Activated CD8-positive, alpha-beta T cell treated with anti-CD3 and anti-CD28 coated beads, Interleukin-2, amount 10 ng/mL, durations not matched to agents 7 days and 5 days (primary cell): ENCODE data around the gene HSD11B2. TPM values are rescaled to one million over a fixed set of nuclear protein-coding genes. Genes with fewer than 3 reads are reported as not detected.

Experiments
- ATAC-seq: fragments of 150-1000 bp; cut with Tn5 transposase; one replicate; pipeline ENCODE4 v1.10.0; 2021; ENCODE audit warnings: moderate library complexity
- CTCF ChIA-PET: fragments of 350-600 bp; sonication (Branson Sonifier 250); formaldehyde crosslinking; loops from one replicate; lab custom pipeline; 2021; ENCODE audit warnings: antibody characterized with exemption; lab: Charles Lee
- POLR2A ChIA-PET: fragments of 350-600 bp; sonication (Branson Sonifier 250); formaldehyde crosslinking; loops from one replicate; lab custom pipeline; 2021; ENCODE audit warnings: antibody characterized with exemption; lab: Charles Lee
- DNase-seq: peaks from one replicate; pipeline ENCODE4 v3.0.0-alpha.2; 2020
- H3K27ac Mint-ChIP-seq: one replicate; pipeline ENCODE4 v1.8.0; 2021; ENCODE audit warnings: mild to moderate bottlenecking, mixed read lengths
- H3K27me3 Mint-ChIP-seq: one replicate; pipeline ENCODE4 v1.8.0; 2021; ENCODE audit warnings: low read depth, mixed read lengths
- H3K36me3 Mint-ChIP-seq: one replicate; pipeline ENCODE4 v1.8.0; 2021; ENCODE audit warnings: low read depth, mixed read lengths
- H3K4me1 Mint-ChIP-seq: one replicate; pipeline ENCODE4 v1.8.0; 2021; ENCODE audit warnings: low read depth, mixed read lengths
- H3K4me3 Mint-ChIP-seq: one replicate; pipeline ENCODE4 v1.8.0; 2021; ENCODE audit warnings: mild to moderate bottlenecking, mixed read lengths
- H3K9me3 Mint-ChIP-seq: one replicate; pipeline ENCODE4 v1.8.0; 2022; ENCODE audit warnings: mixed read lengths; ENCODE audit not compliant: insufficient read depth
- total RNA-seq, 2 experiments: library from RNA; stranded (reverse); gene quantifications; one replicate each; pipeline ENCODE4 v1.2.3, GENCODE V29; 2021

HSD11B2 gene
- total RNA-seq, 2 experiments from 2014 or later: not detected

DNA sequence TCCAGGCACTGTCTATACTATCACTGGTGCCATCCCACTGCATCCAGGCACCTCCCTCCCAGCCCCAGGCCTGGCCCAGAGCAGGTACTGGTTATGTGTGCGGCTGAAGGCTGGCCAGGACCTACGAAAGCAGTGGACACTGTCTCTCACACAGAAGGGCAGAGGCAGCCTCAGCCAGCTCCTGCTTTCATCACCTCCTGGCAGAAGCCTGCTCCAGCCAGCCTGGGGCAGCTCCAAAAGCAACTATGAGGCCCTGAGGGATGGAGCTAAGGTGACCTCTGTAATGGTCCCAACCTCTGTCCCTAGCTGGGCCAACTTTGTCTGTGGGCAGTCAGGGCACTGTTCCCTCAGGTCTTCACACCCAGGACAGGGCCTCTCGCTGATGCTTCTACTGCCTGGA lies 18.8 kb downstream of the HSD11B2 start:
- H3K27ac Mint-ChIP-seq: no peak overlapping the region
- no peaks in the 10 kb centered on the region for H3K9me3 Mint-ChIP-seq
- POLR2A ChIA-PET: no interaction called here
- no peaks in the 10 kb centered on the region for H3K27me3 Mint-ChIP-seq
- no peak overlapping the region for H3K4me3 Mint-ChIP-seq
- CTCF ChIA-PET: interaction anchor here (0.9 to 4.8 kb wide), 4 partner anchors 8 to 189 kb away, joined by 3 to 52 read pairs (median 4); no protein-coding TSS in a partner anchor
- ATAC-seq: no peak
- peaks cover 12% of the 10 kb centered on the region for H3K4me1 Mint-ChIP-seq
- H3K36me3 Mint-ChIP-seq: peaks cover 2% of the 10 kb centered on the region
- no peak for DNase-seq

DNA sequence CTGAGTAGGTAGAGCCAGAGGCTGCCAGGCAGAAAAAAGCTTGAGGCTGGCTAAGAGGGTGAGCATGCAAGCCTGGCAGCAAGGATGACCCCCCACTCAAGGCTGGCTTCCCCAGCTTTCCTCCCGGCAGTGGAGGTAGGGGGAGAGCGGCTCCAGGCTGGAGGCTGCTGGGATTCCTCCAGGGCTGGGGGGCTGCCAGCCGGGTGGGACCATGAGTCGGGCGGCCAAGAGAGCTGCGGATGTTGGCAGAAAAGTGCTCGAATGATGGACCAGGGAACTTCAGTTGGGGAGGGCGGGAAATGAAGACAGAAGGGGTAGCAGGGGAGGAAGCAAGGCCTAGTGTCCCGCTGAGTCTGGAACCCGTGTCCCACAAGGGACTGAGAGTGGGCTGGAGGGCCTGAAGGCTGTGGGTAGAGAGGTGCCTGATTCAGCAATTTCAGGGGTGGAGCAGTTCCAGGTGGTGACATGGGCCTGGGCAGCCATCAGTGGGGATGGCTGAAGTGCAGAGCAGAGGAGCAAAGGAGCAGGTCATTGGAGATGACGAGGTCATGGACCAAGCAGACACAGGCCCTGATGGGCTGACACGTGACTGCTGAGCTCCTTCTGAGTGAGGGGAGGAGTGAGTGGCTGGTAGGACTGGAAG lies 20.3 kb downstream of the HSD11B2 start:
- Mint-ChIP-seq H3K27ac (no peak overlapping the region), H3K4me3 (no peak overlapping the region), H3K9me3 (no peaks in the 10 kb centered on the region), H3K27me3 (no peaks in the 10 kb centered on the region), H3K4me1 (peaks cover 22% of the 10 kb centered on the region), H3K36me3 (peaks cover 2% of the 10 kb centered on the region)
- ATAC-seq: no peak
- DNase-seq: no peak
- POLR2A ChIA-PET: no interaction called here
- CTCF ChIA-PET: interaction anchor here (1.1 to 1.5 kb wide), 2 partner anchors 23 to 70 kb away, joined by 3 to 8 read pairs; no protein-coding TSS in a partner anchor

GRCh38 chr16:67451704-67452435 lies 20.9 kb downstream of the HSD11B2 start:
- Mint-ChIP-seq H3K36me3 (peaks cover 2% of the 10 kb centered on the region), H3K27me3 (no peaks in the 10 kb centered on the region), H3K27ac (no peak overlapping the region), H3K4me3 (no peak overlapping the region), H3K9me3 (no peaks in the 10 kb centered on the region), H3K4me1 (peaks cover 26% of the 10 kb centered on the region)
- ChIA-PET POLR2A (no interaction called here), CTCF (interaction anchor here (1.2 to 2.5 kb wide), 5 partner anchors 14 to 70 kb away, joined by 3 to 10 read pairs (median 6); no protein-coding TSS in a partner anchor)
- ATAC-seq (no peak), DNase-seq (no peak)

DNA sequence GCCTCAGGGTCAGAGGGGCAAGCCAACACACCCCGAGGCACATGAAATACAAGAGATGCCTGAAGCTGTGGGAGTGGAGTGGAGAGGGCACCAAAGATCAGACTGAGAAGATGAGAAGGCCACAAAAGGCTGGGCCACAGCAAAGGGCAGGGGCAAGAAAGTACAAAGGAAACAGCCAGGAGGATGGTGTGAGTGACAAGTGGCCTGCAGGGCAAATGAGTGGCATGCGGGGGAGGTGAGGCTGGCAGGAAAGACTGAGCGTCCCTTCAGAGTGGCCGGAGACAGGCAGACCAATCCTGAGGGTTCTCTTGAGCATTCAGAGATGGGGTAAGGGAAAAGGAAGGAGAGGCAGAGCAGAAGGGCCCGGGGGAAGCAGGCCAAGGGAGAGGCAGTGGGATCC lies 23.2 kb downstream of the HSD11B2 start:
- H3K27ac Mint-ChIP-seq: no peak overlapping the region
- POLR2A ChIA-PET: no interaction called here
- H3K4me3 Mint-ChIP-seq: no peak overlapping the region
- H3K27me3 Mint-ChIP-seq: no peaks in the 10 kb centered on the region
- H3K36me3 Mint-ChIP-seq: peaks cover 2% of the 10 kb centered on the region
- CTCF ChIA-PET: interaction anchor here (1.7 to 2.5 kb wide), 2 partner anchors 26 to 27 kb away, joined by 6 to 10 read pairs; partner anchors contain the start of gene ATP6V0D1
- H3K4me1 Mint-ChIP-seq: peaks cover 23% of the 10 kb centered on the region
- ATAC-seq (no peak), DNase-seq (no peak)
- no peaks in the 10 kb centered on the region for H3K9me3 Mint-ChIP-seq

DNA sequence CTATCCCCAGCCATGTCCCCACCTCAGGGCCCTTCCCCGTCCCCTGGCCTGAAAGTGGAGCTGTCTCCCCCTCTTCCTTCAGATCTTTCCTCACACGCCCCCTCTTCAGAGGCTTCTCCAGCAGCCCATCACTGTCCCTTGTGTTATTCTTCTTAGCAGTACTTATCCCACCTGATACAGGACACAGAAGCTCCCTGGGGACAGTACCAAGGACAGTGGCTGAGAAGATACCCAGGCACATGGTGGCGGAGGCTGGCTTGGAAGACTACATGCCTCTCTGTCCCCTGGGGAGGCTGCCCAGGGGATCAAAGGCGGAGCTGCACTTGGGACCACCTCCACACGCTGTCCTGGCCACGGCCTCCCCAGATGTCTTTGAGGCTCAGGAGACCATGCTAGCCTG lies 23.9 kb downstream of the HSD11B2 start:
- ChIA-PET POLR2A (no interaction called here), CTCF (interaction anchor here (0.7 to 2.6 kb wide), 3 partner anchors 11 to 128 kb away, joined by 3 to 14 read pairs (median 5); partner anchors contain the start of genes KCTD19 and LRRC36)
- Mint-ChIP-seq H3K27me3 (no peaks in the 10 kb centered on the region), H3K27ac (no peak overlapping the region), H3K36me3 (no peaks in the 10 kb centered on the region), H3K9me3 (no peaks in the 10 kb centered on the region), H3K4me1 (peaks cover 23% of the 10 kb centered on the region), H3K4me3 (no peak overlapping the region)
- no peak for ATAC-seq
- no peak for DNase-seq

- DNase-seq: no peak
- peaks cover 3% of the 10 kb centered on the region for H3K36me3 Mint-ChIP-seq
- POLR2A ChIA-PET: interaction anchor here (0.6 to 0.9 kb wide), 3 partner anchors 9 to 44 kb away, joined by 3 to 5 read pairs (median 3); no protein-coding TSS in a partner anchor
- H3K9me3 Mint-ChIP-seq: no peaks in the 10 kb centered on the region
- CTCF ChIA-PET: interaction anchor here (1.2 to 2.6 kb wide), 7 partner anchors 9 to 209 kb away, joined by 3 to 14 read pairs (median 5); partner anchors contain the start of gene ATP6V0D1
- H3K27me3 Mint-ChIP-seq: no peaks in the 10 kb centered on the region
- peaks cover 23% of the 10 kb centered on the region for H3K4me1 Mint-ChIP-seq
- H3K27ac Mint-ChIP-seq: no peak overlapping the region
- no peak overlapping the region for H3K4me3 Mint-ChIP-seq
- ATAC-seq: no peak
Measured at GRCh38 chr16:67456391-67457081, 25.6 kb downstream of the HSD11B2 start.

DNA sequence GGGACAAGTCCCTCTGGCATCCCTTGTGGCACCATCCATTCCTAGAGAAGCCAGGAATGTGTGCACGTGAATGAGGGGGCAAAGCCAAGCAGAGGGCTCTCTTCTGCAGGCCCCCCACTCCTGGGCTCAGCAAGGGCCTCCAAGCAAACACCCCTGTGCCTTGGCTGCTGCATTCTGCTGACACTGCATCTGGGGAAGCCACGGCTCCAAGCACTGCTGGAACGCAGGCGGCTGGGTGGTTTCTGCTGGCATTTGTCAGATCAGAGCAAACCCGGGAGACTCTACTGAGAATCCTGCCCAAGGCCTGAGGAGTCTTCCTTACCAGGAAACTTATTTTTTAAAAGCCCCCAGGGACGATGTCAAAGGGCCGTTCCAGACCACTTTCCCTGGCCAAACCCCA lies 26.7 kb downstream of the HSD11B2 start:
- Mint-ChIP-seq H3K4me3 (no peak overlapping the region), H3K27me3 (no peaks in the 10 kb centered on the region)
- CTCF ChIA-PET: interaction anchor here (1.2 kb wide), 1 partner anchor 11 kb away, joined by 3 read pairs; no protein-coding TSS in a partner anchor

DNA sequence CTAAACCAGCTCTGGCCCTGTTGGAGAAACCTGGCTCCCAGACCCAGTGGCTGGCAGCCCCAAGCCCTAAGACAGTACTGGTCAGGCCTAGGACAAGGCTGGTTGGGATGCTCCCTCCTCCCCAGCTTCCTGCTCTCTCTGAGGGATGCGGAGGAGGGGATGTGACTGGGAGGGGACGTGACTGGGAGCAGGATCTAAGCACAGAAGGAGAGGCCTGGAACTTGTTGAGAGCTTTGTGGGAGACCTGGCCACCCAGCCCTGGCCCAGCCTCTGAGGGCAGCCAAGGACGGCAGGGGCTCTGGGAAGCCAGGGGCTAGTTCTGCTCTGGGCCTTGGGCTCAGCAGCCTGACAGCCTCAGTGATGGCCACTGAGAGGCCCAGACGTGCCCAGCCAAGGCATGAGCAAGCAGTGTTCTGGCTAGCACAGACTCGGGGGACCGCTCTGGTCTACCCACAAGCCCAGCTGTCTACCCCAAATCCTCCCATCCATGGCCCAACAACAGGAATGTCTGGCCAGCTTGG lies 27.3 kb downstream of the HSD11B2 start:
- Mint-ChIP-seq H3K9me3 (no peaks in the 10 kb centered on the region), H3K27ac (no peak overlapping the region), H3K4me1 (peaks cover 23% of the 10 kb centered on the region), H3K4me3 (no peak overlapping the region), H3K27me3 (no peaks in the 10 kb centered on the region), H3K36me3 (peaks cover 4% of the 10 kb centered on the region)
- ChIA-PET CTCF (interaction anchor here (1.2 kb wide), 1 partner anchor 12 kb away, joined by 3 read pairs; no protein-coding TSS in a partner anchor), POLR2A (no interaction called here)
- no peak for ATAC-seq
- no peak for DNase-seq

More for the DNA sequence above, 26.7 kb downstream of the HSD11B2 start:
- ATAC-seq (no peak), DNase-seq (no peak)
- Mint-ChIP-seq H3K9me3 (no peaks in the 10 kb centered on the region), H3K36me3 (peaks cover 4% of the 10 kb centered on the region), H3K4me1 (peaks cover 23% of the 10 kb centered on the region), H3K27ac (no peak overlapping the region)
- POLR2A ChIA-PET: no interaction called here

- no peaks in the 10 kb centered on the region for H3K27me3 Mint-ChIP-seq
- no peak overlapping the region for H3K4me3 Mint-ChIP-seq
- ATAC-seq (no peak), DNase-seq (no peak)
- peaks cover 23% of the 10 kb centered on the region for H3K4me1 Mint-ChIP-seq
- no peak overlapping the region for H3K27ac Mint-ChIP-seq
- H3K9me3 Mint-ChIP-seq: no peaks in the 10 kb centered on the region
- POLR2A ChIA-PET: no interaction called here
- CTCF ChIA-PET: interaction anchor here (1.2 to 1.6 kb wide), 2 partner anchors 13 to 32 kb away, joined by 3 to 5 read pairs; no protein-coding TSS in a partner anchor
- peaks cover 4% of the 10 kb centered on the region for H3K36me3 Mint-ChIP-seq
Measured at GRCh38 chr16:67459066-67459860, 28.3 kb downstream of the HSD11B2 start.

DNA sequence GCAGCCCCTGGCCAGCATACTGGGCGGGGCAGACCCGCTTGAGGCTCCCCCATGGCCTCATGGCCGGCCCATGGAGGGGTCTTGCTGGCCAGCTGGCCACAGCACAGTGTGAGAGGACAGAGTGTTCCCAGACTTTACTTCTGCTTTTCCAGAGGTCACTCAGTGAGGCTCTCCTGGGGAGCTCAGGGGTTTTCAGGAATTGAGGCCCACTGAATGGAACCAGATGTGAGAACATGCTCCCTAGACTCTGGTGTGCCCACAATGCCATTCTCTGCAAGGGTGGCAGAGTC lies 28.9 kb downstream of the HSD11B2 start:
- POLR2A ChIA-PET: no interaction called here
- no peaks in the 10 kb centered on the region for H3K27me3 Mint-ChIP-seq
- no peak for ATAC-seq
- H3K4me1 Mint-ChIP-seq: peaks cover 20% of the 10 kb centered on the region
- no peak overlapping the region for H3K4me3 Mint-ChIP-seq
- DNase-seq: no peak
- H3K9me3 Mint-ChIP-seq: no peaks in the 10 kb centered on the region
- peaks cover 4% of the 10 kb centered on the region for H3K36me3 Mint-ChIP-seq
- CTCF ChIA-PET: interaction anchor here (1.6 kb wide), 1 partner anchor 32 kb away, joined by 5 read pairs; no protein-coding TSS in a partner anchor
- no peak overlapping the region for H3K27ac Mint-ChIP-seq

- no peaks in the 10 kb centered on the region for H3K27me3 Mint-ChIP-seq
Measured at GRCh38 chr16:67460168-67460567, 29.2 kb downstream of the HSD11B2 start.

More at GRCh38 chr16:67460168-67460567, 29.2 kb downstream of the HSD11B2 start:
- ATAC-seq (no peak), DNase-seq (no peak)
- Mint-ChIP-seq H3K27ac (no peak overlapping the region), H3K36me3 (peaks cover 4% of the 10 kb centered on the region), H3K4me1 (peaks cover 20% of the 10 kb centered on the region), H3K9me3 (no peaks in the 10 kb centered on the region), H3K4me3 (no peak overlapping the region)
- ChIA-PET CTCF (interaction anchor here (1.6 kb wide), 1 partner anchor 33 kb away, joined by 5 read pairs; no protein-coding TSS in a partner anchor), POLR2A (no interaction called here)
